HG03442 (cell line): ENCODE results near the gene CACNG3.

Experiments used
- ATAC-seq: cut with Tn5 transposase; IDR thresholded peaks from one replicate; pipeline ENCODE4 v1.9.1; 2021; ENCODE audit warnings: mild to moderate bottlenecking, moderate library complexity; ENCODE audit not compliant: unreplicated experiment

Gene CACNG3

GRCh38 chr16:24381470-24382118 lies 125.5 kb downstream of the CACNG3 start:
- no peak for ATAC-seq

DNA sequence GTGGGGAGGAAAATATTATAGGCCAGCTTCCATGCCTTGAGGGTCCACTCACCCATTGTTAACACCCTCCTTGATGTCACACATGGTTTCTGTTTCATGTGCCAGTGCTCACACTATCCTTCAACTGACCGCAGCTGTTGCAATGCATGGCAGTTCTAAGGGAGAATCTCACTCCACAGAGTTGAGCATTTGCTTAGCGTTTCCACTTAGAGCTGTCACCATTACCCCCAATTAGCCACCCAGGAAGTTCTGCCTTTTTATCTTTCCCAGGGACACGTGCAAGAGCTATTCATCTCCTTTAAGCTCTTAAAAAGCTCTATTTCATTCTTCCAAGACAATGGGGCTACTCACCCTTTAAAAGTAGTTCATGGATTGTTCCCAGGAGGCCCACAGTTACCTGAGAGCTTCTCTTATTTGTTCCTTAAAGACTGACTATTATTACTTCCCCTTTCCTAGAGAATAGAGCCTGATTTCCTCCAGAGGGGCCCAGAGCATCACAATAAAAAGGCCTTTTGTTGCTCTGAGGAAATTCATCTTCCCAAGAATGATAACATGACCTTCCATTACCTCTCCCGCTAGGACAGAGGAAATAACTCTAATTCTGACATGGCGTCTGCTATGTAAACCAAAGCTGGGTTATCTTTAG lies 126.8 kb downstream of the CACNG3 start:
- ATAC-seq = no peak

- ATAC-seq = no peak
Measured at GRCh38 chr16:24394341-24394740, 138.2 kb downstream of the CACNG3 start.

DNA sequence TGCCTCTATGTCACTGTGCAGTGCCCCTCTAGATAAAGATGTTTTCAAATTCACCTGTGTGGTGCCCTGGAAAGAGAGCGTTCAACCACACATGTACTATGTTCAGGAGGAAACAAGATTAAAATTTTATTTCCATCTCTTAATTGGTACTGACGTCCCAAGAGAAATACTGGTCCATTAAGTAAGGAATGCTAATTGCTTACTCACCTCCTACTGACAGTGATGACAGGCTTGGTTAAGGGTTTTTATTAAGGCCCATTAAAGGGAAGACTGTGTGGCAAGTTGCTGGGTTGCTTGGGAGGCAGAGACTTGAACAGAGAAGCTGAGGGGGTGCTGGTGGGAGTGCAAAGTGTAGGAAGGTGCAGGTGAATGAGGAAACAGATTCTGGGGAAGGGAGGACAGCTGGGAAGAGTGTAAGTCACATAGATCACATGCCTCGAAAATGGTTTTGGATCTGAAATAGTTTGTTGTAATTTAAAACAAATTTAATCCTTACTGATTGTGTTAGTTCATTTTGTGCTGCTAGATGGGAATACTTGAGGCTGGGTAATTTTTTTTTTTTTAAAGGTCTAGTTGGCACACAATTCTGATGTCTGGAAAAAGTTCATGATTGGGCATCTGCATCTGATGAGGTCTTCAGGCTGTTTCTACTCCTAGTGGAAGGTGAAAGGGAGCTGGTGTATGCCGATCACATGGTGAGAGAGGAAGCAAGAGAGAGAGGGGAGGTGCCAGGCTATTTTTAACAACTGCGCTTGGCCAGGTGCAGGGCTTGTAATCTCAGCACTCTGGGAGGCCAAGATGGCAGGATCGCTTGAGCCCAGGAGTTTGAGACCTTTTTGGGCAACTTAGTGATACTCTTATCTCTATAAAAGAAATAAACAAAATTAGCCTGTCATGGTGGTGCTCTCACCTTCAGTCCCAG lies 140.5 kb downstream of the CACNG3 start:
- ATAC-seq = no peak

GRCh38 chr16:24409045-24409444 lies 152.9 kb downstream of the CACNG3 start:
- ATAC-seq = no peak
